T-helper 1 cell treated with Interleukin-12 subunit alpha and Interleukin-12 subunit beta and Interleukin-4 antibody, amounts not matched to agents 30 μg/mL and 1 μg/mL, for 36 hours (primary cell): ENCODE data around the gene RCOR2.

Experiments used
- H3K27ac Mint-ChIP-seq: one replicate; pipeline ENCODE4 v1.8.0; 2021; ENCODE audit warnings: mild to moderate bottlenecking, mixed read lengths
- H3K27me3 Mint-ChIP-seq: one replicate; pipeline ENCODE4 v1.8.0; 2021; ENCODE audit warnings: low read depth, mixed read lengths
- H3K36me3 Mint-ChIP-seq: one replicate; pipeline ENCODE4 v1.8.0; 2021; ENCODE audit warnings: low read depth, mixed read lengths
- H3K4me1 Mint-ChIP-seq: one replicate; pipeline ENCODE4 v1.8.0; 2021; ENCODE audit warnings: low read depth, mixed read lengths
- H3K4me3 Mint-ChIP-seq: one replicate; pipeline ENCODE4 v1.8.0; 2021; ENCODE audit warnings: mild to moderate bottlenecking, moderate library complexity, mixed read lengths
- H3K9me3 Mint-ChIP-seq: one replicate; pipeline ENCODE4 v1.8.0; 2021; ENCODE audit warnings: mixed read lengths

Gene RCOR2

GRCh38 chr11:63907063-63907462, 9.9 kb downstream of the RCOR2 start:
- Mint-ChIP-seq H3K36me3 (peaks cover 32% of the 10 kb centered on the region), H3K27me3 (no peaks in the 10 kb centered on the region), H3K4me3 (no peak overlapping the region), H3K9me3 (no peaks in the 10 kb centered on the region), H3K4me1 (peaks cover 5% of the 10 kb centered on the region), H3K27ac (no peak overlapping the region)

GRCh38 chr11:63906585-63906984, 10.4 kb downstream of the RCOR2 start:
- H3K4me1 Mint-ChIP-seq, result peaks cover 6% of the 10 kb centered on the region
- H3K27me3 Mint-ChIP-seq, result no peaks in the 10 kb centered on the region
- H3K27ac Mint-ChIP-seq, result peak overlapping the region; percentile 9

GRCh38 chr11:63906087-63906486, 10.9 kb downstream of the RCOR2 start:
- no peaks in the 10 kb centered on the region for H3K9me3 Mint-ChIP-seq
- peaks cover 39% of the 10 kb centered on the region for H3K36me3 Mint-ChIP-seq
- peaks cover 6% of the 10 kb centered on the region for H3K4me1 Mint-ChIP-seq
- H3K27ac Mint-ChIP-seq, result no peak overlapping the region
- H3K4me3 Mint-ChIP-seq, result no peak overlapping the region
- no peaks in the 10 kb centered on the region for H3K27me3 Mint-ChIP-seq

More at GRCh38 chr11:63906585-63906984, 10.4 kb downstream of the RCOR2 start:
- no peak overlapping the region for H3K4me3 Mint-ChIP-seq
- H3K9me3 Mint-ChIP-seq, result no peaks in the 10 kb centered on the region
- peaks cover 36% of the 10 kb centered on the region for H3K36me3 Mint-ChIP-seq

DNA sequence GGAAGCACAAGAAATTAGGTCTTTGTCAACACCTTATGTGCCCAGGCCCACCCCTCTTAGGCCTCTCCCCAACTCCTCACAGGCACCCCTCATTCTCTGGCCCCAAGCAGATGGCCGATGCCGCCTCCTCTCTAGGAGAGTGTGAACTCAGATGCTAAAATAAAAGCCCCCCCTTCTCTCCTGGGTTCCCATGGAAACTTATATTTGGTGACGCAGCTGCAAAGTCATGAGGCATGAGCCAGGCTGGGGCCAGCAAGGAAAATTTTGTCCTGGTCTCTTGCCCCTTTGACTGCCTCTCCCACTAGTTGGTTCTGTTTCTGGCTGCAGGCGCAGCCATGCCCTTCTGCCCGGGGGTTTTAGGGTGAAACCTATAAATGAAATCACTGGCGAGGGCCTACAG, 11.8 kb downstream of the RCOR2 start:
- no peak overlapping the region for H3K27ac Mint-ChIP-seq
- H3K36me3 Mint-ChIP-seq, result peaks cover 42% of the 10 kb centered on the region

GRCh38 chr11:63904743-63905142, 12.2 kb downstream of the RCOR2 start:
- H3K4me3 Mint-ChIP-seq, result no peak overlapping the region
- H3K9me3 Mint-ChIP-seq, result no peaks in the 10 kb centered on the region
- H3K27me3 Mint-ChIP-seq, result no peaks in the 10 kb centered on the region
- peaks cover 42% of the 10 kb centered on the region for H3K36me3 Mint-ChIP-seq
- peaks cover 6% of the 10 kb centered on the region for H3K4me1 Mint-ChIP-seq
- no peak overlapping the region for H3K27ac Mint-ChIP-seq

More for the DNA sequence above, 11.8 kb downstream of the RCOR2 start:
- no peaks in the 10 kb centered on the region for H3K9me3 Mint-ChIP-seq
- no peak overlapping the region for H3K4me3 Mint-ChIP-seq
- H3K4me1 Mint-ChIP-seq, result peaks cover 6% of the 10 kb centered on the region
- H3K27me3 Mint-ChIP-seq, result no peaks in the 10 kb centered on the region

DNA sequence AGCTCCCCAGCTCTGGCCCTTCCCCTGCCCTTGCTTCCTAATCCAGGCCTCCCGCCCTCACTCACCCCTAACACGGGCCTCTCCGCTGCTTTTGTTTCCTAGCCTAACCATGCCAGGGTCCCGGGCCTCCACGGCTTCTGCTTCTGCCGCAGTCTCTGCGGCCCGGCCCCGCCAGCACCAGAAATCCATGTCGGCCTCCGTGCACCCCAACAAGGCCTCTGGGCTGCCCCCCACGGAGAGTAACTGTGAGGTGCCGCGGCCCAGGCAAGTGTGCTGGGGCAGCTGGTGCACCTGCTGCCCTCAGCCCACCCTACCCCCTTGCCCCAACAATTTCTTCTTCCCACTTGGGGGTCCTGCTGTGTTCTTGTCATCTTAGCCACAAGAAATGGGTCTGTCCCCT, 13.1 kb downstream of the RCOR2 start:
- Mint-ChIP-seq H3K27ac (no peak overlapping the region), H3K36me3 (peaks cover 48% of the 10 kb centered on the region), H3K27me3 (no peaks in the 10 kb centered on the region), H3K9me3 (no peaks in the 10 kb centered on the region), H3K4me1 (peaks cover 6% of the 10 kb centered on the region), H3K4me3 (no peak overlapping the region)

DNA sequence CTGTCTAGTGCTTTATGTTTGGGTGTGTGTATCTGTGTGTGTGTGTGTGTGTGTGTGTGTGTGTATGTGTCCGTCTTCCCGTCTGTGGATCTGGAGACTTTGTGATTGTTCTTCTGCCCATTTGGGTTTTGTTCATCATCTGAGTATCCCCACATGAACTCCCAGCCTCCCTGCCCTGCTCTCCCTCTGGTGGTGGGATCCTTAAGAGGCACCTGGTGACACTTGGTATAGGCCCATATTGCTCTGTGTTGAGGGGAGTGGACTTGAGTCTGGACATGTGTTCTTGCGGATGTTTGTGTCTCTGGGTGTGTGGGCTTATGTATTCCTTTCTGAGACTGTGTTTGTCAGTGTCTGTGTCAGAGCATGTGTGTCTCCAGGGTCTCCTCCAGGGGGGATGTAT, 15.3 kb downstream of the RCOR2 start:
- no peak overlapping the region for H3K4me3 Mint-ChIP-seq
- no peak overlapping the region for H3K27ac Mint-ChIP-seq
- H3K4me1 Mint-ChIP-seq, result peaks cover 8% of the 10 kb centered on the region
- no peaks in the 10 kb centered on the region for H3K9me3 Mint-ChIP-seq
- peaks cover 57% of the 10 kb centered on the region for H3K36me3 Mint-ChIP-seq
- no peaks in the 10 kb centered on the region for H3K27me3 Mint-ChIP-seq

GRCh38 chr11:63897459-63898146, 19.4 kb downstream of the RCOR2 start:
- H3K4me1 Mint-ChIP-seq, result peaks cover 13% of the 10 kb centered on the region
- H3K27me3 Mint-ChIP-seq, result no peaks in the 10 kb centered on the region
- H3K36me3 Mint-ChIP-seq, result peaks cover 44% of the 10 kb centered on the region
- H3K4me3 Mint-ChIP-seq, result no peak overlapping the region
- H3K9me3 Mint-ChIP-seq, result no peaks in the 10 kb centered on the region
- H3K27ac Mint-ChIP-seq, result no peak overlapping the region

DNA sequence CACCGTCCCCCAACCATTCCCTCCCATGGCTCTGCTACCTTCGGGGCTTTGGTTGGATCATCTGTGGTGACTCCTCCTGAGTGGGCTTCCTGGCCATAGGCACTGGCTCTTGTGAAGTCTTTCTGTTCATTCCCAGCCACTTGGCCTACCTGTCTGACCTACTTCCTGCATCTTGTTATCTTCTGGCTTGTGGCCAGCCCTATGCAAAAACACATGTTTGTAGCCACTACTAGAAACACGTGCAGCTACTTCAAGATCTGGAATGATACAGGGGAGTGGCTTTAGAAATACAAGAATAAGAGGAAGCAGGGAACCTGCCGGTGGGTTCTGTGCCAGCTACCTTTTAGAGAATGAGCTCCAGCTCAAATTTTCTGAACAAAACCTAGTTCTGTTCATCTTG, 20.9 kb downstream of the RCOR2 start:
- Mint-ChIP-seq H3K27me3 (no peaks in the 10 kb centered on the region), H3K9me3 (no peaks in the 10 kb centered on the region), H3K4me3 (no peak overlapping the region), H3K36me3 (peaks cover 41% of the 10 kb centered on the region), H3K27ac (peak overlapping the region; percentile 59), H3K4me1 (peaks cover 26% of the 10 kb centered on the region)

GRCh38 chr11:63893355-63893754, 23.6 kb downstream of the RCOR2 start:
- Mint-ChIP-seq H3K4me3 (no peak overlapping the region), H3K4me1 (peaks cover 53% of the 10 kb centered on the region), H3K9me3 (no peaks in the 10 kb centered on the region), H3K36me3 (peaks cover 33% of the 10 kb centered on the region), H3K27me3 (no peaks in the 10 kb centered on the region), H3K27ac (no peak overlapping the region)

DNA sequence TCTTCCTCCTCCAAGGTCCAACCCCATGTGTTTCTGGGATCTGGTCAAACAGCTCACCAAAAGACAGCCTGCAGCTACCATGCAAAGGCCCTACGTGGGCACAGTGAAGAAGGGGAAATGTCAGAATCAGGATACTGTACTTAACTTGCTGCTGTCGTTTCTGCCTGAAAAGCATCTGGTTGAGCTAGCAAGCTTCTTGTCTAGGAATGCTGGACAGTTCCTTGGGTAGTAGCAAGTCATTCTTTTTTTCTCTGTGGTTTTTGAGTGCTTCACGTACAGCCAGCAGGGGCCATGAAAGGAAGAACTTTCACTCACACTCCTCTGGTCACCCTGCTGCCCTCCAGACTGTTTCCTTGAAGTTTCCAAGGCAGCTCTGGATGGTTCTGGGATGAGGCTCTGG, 24.7 kb downstream of the RCOR2 start:
- Mint-ChIP-seq H3K27me3 (no peaks in the 10 kb centered on the region), H3K9me3 (no peaks in the 10 kb centered on the region), H3K27ac (no peak overlapping the region), H3K36me3 (peaks cover 28% of the 10 kb centered on the region), H3K4me3 (no peak overlapping the region), H3K4me1 (peaks cover 63% of the 10 kb centered on the region)

- Mint-ChIP-seq H3K4me3 (peak overlapping the region; percentile 96), H3K4me1 (peaks cover 63% of the 10 kb centered on the region), H3K36me3 (peaks cover 15% of the 10 kb centered on the region), H3K27ac (no peak overlapping the region), H3K27me3 (no peaks in the 10 kb centered on the region), H3K9me3 (no peaks in the 10 kb centered on the region)
Measured at GRCh38 chr11:63890368-63890767, 26.6 kb downstream of the RCOR2 start.

DNA sequence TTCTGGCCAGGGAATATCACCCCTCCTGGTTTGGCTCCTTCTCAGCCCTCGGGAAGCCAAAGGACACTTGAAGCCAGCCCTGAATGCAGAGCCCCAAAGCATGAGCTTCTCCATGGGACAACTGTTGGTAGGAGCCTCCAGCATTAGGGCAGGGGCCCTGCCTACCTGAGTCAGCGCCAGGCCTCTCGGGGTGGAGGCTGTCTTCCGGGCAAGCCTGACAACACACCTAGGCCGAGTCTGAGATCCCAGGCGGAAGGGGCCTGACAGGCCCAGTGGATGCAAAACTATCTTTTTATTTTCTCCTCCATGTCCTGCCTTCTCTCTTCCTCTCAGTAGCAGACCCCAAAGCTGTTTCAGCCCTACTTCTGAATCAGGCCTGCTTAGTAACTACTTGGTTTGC, 27.6 kb downstream of the RCOR2 start:
- H3K4me1 Mint-ChIP-seq, result peaks cover 69% of the 10 kb centered on the region
- H3K36me3 Mint-ChIP-seq, result peaks cover 16% of the 10 kb centered on the region
- no peaks in the 10 kb centered on the region for H3K9me3 Mint-ChIP-seq
- H3K27me3 Mint-ChIP-seq, result no peaks in the 10 kb centered on the region
- H3K27ac Mint-ChIP-seq, result peak overlapping the region; percentile 93
- H3K4me3 Mint-ChIP-seq, result peak overlapping the region; percentile 96

DNA sequence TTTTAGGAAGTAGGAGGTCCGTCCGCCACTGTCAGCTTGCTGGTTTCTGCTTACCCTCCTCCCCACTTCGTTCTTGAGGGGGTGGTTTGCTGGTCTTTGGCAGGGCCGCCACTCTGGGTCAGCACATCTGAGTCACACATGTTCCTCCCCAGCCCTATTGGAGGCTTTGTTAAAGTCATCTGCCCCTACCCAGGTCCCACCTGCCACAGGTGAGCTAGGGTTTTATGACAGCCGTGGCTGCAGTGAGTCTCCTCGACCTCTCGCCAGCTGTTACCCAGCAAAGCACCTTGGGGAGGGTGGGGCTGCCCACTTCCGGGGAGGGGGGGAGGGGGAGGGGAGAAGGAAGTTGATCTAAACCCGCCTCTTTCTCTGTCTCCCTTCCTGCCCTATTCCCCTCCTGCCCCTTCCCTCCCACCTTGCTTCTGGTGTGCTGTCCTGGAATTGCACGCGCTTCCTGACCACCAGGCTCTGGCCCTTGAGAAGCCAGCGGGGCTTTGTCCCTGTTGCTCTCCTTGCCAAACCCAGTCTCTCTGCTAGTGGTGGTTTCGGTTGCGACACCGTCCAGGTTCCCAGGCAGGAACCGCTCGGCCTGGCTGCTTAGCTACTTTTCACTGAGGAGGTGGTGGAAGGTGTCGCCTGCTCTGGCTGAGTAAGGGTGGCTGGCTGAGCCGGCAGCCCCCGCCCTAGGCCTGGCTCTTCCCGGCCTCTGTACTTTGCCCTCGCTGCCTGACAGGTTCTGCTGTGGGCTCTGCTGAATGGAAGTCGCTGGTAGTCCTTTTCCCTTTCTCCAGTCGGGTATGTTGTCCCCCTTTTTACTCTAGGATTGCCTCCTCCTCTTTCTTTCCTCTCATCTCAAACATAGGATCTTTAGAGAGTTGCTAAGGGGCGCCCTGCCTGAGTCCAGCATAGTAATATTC, 28.5 kb downstream of the RCOR2 start:
- Mint-ChIP-seq H3K4me3 (peak overlapping the region; percentile 96), H3K4me1 (peaks cover 72% of the 10 kb centered on the region), H3K27me3 (no peaks in the 10 kb centered on the region), H3K9me3 (no peaks in the 10 kb centered on the region), H3K27ac (peak overlapping the region; percentile 93), H3K36me3 (peaks cover 13% of the 10 kb centered on the region)
